ENCODE results near the gene VGLL4.

DNA sequence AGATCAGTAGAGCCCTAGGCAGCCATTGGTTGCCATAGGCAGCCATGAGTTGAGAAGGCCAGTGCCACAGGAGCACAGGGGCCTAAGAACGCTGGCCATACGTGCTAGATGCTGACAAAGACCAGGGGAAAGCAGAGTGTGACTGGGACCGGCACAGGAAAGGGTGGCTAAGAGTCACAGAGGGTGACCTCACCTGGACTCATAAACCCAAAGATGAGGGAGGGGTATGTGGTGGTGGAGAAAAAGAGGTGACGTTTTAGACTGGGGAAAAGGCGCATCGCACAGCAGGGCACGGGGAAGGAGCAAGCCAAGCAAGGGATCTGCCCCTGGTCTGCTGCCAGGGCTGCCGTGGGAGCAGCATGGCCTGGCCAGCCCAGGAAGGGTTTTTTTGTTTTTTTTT, 122.5 kb downstream of the VGLL4 start:
- TF ChIP-seq, protein P1, sequence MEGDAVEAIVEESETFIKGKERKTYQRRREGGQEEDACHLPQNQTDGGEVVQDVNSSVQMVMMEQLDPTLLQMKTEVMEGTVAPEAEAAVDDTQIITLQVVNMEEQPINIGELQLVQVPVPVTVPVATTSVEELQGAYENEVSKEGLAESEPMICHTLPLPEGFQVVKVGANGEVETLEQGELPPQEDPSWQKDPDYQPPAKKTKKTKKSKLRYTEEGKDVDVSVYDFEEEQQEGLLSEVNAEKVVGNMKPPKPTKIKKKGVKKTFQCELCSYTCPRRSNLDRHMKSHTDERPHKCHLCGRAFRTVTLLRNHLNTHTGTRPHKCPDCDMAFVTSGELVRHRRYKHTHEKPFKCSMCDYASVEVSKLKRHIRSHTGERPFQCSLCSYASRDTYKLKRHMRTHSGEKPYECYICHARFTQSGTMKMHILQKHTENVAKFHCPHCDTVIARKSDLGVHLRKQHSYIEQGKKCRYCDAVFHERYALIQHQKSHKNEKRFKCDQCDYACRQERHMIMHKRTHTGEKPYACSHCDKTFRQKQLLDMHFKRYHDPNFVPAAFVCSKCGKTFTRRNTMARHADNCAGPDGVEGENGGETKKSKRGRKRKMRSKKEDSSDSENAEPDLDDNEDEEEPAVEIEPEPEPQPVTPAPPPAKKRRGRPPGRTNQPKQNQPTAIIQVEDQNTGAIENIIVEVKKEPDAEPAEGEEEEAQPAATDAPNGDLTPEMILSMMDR (IDR thresholded peaks at IDR 0.05) = no peak
- no peak for TF ChIP-seq POLR2AphosphoS5 (IDR thresholded peaks at IDR 0.05)
